Measurements from ENCODE around the gene TIFAB. TPM values are rescaled to one million over a fixed set of nuclear protein-coding genes. Genes with fewer than 3 reads are reported as not detected.

Gene TIFAB
- total and polyA plus RNA-seq, 4 donors = 0.24 TPM; not detected in 3

GRCh38 chr5:135484674-135485086 is 32.5 kb upstream of the TIFAB start:
- Histone ChIP-seq H3K27ac (ENCODE audit: low read depth in 1 of 2, low read length in 2 of 2) (no peak overlapping the region), H3K4me3 (ENCODE audit: low read length in 2 of 2) (no peak overlapping the region), H3K4me1 (ENCODE audit: control insufficient read depth in 1 of 2, insufficient read depth in 2 of 2, low read length in 2 of 2) (no peaks in the 10 kb centered on the region), H3K27me3 (ENCODE audit: control insufficient read depth in 1 of 2, insufficient read depth in 2 of 2, low read length in 1 of 2) (no peaks in the 10 kb centered on the region), H3K9me3 (ENCODE audit: control insufficient read depth, low read length) (no peaks in the 10 kb centered on the region), H3K36me3 (ENCODE audit: control insufficient read depth in 1 of 2, insufficient read depth in 2 of 2, low read length in 1 of 2) (no peaks in the 10 kb centered on the region)
- intact Hi-C loops (cut with DNase I) = no loop called here
- 84 to 86% methylated on average over 5 of the region's 5 CpGs for WGBS, 2 donors
- DNase-seq (peak in 1 of 2 donors; percentile 26), ATAC-seq (ENCODE audit: low FRiP score) (no peak)

GRCh38 chr5:135483254-135483653 is 31.1 kb upstream of the TIFAB start:
- Histone ChIP-seq H3K4me1 (ENCODE audit: control insufficient read depth in 1 of 2, insufficient read depth in 2 of 2, low read length in 2 of 2) (no peaks in the 10 kb centered on the region), H3K4me3 (ENCODE audit: low read length in 2 of 2) (no peak overlapping the region), H3K36me3 (ENCODE audit: control insufficient read depth in 1 of 2, insufficient read depth in 2 of 2, low read length in 1 of 2) (no peaks in the 10 kb centered on the region), H3K27ac (ENCODE audit: low read depth in 1 of 2, low read length in 2 of 2) (no peak overlapping the region), H3K9me3 (ENCODE audit: control insufficient read depth, low read length) (no peaks in the 10 kb centered on the region), H3K27me3 (ENCODE audit: control insufficient read depth in 1 of 2, insufficient read depth in 2 of 2, low read length in 1 of 2) (no peaks in the 10 kb centered on the region)
- DNase-seq (peak in 1 of 2 donors; percentile 1), ATAC-seq (ENCODE audit: low FRiP score) (no peak)
- WGBS, 2 donors = 95 to 97% methylated on average over 1 of the region's 1 CpG
- intact Hi-C loops (cut with DNase I) = no loop called here

DNA sequence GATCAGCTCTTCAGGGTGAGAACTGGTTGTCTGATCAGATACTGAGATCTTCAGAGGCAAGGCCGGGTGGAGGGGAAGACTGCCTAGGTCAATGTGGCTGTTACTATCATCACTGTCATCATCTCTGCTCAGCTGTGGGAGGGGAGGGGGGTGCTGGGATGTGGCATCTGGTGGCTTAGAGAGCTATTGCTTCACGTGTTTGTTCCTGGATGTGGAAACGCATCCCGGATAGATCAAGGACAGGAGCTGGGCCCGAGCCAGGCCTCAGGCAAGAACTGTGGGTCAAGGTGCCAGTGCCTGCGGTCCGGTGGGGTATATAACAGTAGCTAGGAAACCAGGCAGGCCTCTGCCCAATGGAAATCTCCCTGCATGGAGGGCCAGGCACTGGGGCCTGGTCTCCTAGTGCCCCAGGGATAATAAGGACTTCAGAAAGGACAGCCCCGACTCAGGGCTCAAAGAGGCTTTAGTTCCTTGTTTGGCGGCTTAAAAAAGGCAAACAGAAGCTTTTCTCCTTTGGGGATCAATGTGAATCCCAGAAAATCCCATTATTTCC is 30.3 kb upstream of the TIFAB start:
- DNase-seq (peak in 1 of 2 donors; percentile 38), ATAC-seq (ENCODE audit: low FRiP score) (no peak)
- Histone ChIP-seq H3K4me1 (ENCODE audit: control insufficient read depth in 1 of 2, insufficient read depth in 2 of 2, low read length in 2 of 2) (no peaks in the 10 kb centered on the region), H3K4me3 (ENCODE audit: low read length in 2 of 2) (no peak overlapping the region), H3K27me3 (ENCODE audit: control insufficient read depth in 1 of 2, insufficient read depth in 2 of 2, low read length in 1 of 2) (no peaks in the 10 kb centered on the region), H3K36me3 (ENCODE audit: control insufficient read depth in 1 of 2, insufficient read depth in 2 of 2, low read length in 1 of 2) (no peaks in the 10 kb centered on the region), H3K9me3 (ENCODE audit: control insufficient read depth, low read length) (no peaks in the 10 kb centered on the region), H3K27ac (ENCODE audit: low read depth in 1 of 2, low read length in 2 of 2) (no peak overlapping the region)
- intact Hi-C loops (cut with DNase I) = no loop called here
- WGBS, 2 donors = 90 to 91% methylated on average over 9 of the region's 9 CpGs

DNA sequence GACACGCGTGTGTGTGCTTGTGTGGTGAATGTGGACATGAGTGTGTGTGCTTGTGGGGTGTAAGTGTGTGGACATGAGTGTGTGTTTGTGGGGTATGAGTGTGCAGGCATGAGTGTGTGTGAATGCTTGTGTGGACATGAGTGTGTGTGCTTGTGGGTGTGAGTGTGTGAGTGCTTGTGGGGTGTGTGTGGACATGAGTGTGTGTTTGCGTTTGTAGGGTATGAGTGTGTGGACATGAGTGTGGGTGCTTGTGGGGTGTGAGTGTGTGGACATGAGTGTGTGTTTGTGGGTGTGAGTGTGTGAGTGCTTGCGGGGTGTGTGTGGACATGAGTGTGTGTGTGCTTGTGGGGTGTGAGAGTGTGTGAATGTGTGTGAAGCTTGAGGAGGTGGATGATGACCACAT is 29.8 kb upstream of the TIFAB start:
- no peak overlapping the region for H3K27ac ChIP-seq (ENCODE audit: low read depth in 1 of 2, low read length in 2 of 2)
- intact Hi-C loops (cut with DNase I) = no loop called here
- DNase-seq (peak in 1 of 2 donors; percentile 9), ATAC-seq (ENCODE audit: low FRiP score) (no peak)
- H3K9me3 ChIP-seq (ENCODE audit: control insufficient read depth, low read length) = no peaks in the 10 kb centered on the region
- WGBS, 2 donors = 97 to 100% methylated on average over 4 of the region's 4 CpGs
- H3K36me3 ChIP-seq (ENCODE audit: control insufficient read depth in 1 of 2, insufficient read depth in 2 of 2, low read length in 1 of 2) = no peaks in the 10 kb centered on the region
- H3K27me3 ChIP-seq (ENCODE audit: control insufficient read depth in 1 of 2, insufficient read depth in 2 of 2, low read length in 1 of 2) = no peaks in the 10 kb centered on the region
- no peak overlapping the region for H3K4me3 ChIP-seq (ENCODE audit: low read length in 2 of 2)
- no peaks in the 10 kb centered on the region for H3K4me1 ChIP-seq (ENCODE audit: control insufficient read depth in 1 of 2, insufficient read depth in 2 of 2, low read length in 2 of 2)

DNA sequence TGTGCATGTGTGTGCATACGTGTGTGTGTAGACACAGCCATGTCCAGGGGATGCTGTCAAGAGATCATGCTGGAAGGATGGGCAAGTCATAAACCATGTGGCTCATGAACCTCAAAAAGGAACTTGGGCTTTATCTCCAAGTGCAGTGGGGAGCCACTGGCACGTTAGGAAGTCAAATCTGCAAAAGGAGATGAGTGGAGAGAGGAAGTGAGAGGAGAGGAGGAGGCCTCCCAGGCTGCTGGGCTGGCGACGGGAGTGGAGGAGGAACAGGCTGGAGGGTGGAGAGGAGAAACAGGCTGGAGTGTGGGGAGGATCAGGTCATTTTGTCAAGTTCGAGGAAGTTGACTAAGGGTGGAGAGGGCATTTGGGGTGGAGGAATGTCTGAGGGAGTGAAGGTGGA is 29.2 kb upstream of the TIFAB start:
- H3K4me3 ChIP-seq (ENCODE audit: low read length in 2 of 2) = no peak overlapping the region
- H3K27ac ChIP-seq (ENCODE audit: low read depth in 1 of 2, low read length in 2 of 2) = no peak overlapping the region
- peak; percentile 14 to 67 for DNase-seq
- 60 to 75% methylated on average over 5 of the region's 5 CpGs for WGBS, 2 donors
- intact Hi-C loops (cut with DNase I) = no loop called here
- ATAC-seq (ENCODE audit: low FRiP score) = no peak
- H3K4me1 ChIP-seq (ENCODE audit: control insufficient read depth in 1 of 2, insufficient read depth in 2 of 2, low read length in 2 of 2) = no peaks in the 10 kb centered on the region
- no peaks in the 10 kb centered on the region for H3K36me3 ChIP-seq (ENCODE audit: control insufficient read depth in 1 of 2, insufficient read depth in 2 of 2, low read length in 1 of 2)
- H3K9me3 ChIP-seq (ENCODE audit: control insufficient read depth, low read length) = no peaks in the 10 kb centered on the region
- H3K27me3 ChIP-seq (ENCODE audit: control insufficient read depth in 1 of 2, insufficient read depth in 2 of 2, low read length in 1 of 2) = no peaks in the 10 kb centered on the region

- ATAC-seq (ENCODE audit: low FRiP score) = no peak
- intact Hi-C loops (cut with DNase I) = no loop called here
- Histone ChIP-seq H3K27ac (ENCODE audit: low read depth in 1 of 2, low read length in 2 of 2) (no peak overlapping the region), H3K27me3 (ENCODE audit: control insufficient read depth in 1 of 2, insufficient read depth in 2 of 2, low read length in 1 of 2) (no peaks in the 10 kb centered on the region), H3K4me1 (ENCODE audit: control insufficient read depth in 1 of 2, insufficient read depth in 2 of 2, low read length in 2 of 2) (no peaks in the 10 kb centered on the region), H3K9me3 (ENCODE audit: control insufficient read depth, low read length) (no peaks in the 10 kb centered on the region), H3K36me3 (ENCODE audit: control insufficient read depth in 1 of 2, insufficient read depth in 2 of 2, low read length in 1 of 2) (no peaks in the 10 kb centered on the region), H3K4me3 (ENCODE audit: low read length in 2 of 2) (no peak overlapping the region)
- DNase-seq = peak in 1 of 2 donors; percentile 2
- 74 to 83% methylated on average over 5 of the region's 5 CpGs for WGBS, 2 donors
Measured at GRCh38 chr5:135480511-135480910, 28.4 kb upstream of the TIFAB start.

DNA sequence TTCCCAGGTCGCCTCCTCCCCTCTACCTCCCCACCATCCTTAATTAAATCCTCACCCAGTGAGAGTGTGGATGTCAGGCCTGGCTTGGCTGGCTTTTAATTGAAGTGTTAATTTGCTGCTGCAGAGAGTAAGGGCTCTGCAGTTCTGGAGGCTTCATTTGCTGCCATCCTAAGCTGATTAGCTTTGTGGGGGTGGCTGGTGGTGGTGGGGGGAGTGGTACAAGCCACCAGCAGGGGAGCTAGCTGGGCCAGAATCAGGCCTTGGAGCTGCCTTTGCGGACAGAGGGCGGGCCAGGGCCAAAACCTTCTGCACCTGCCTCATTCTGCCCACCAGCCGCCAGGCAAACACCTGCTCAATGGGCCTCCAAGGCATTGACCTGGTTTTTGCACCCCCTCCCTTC is 26.8 kb upstream of the TIFAB start:
- no peak overlapping the region for H3K4me3 ChIP-seq (ENCODE audit: low read length in 2 of 2)
- DNase-seq = peak in 1 of 2 donors; percentile 45
- intact Hi-C loops (cut with DNase I) = no loop called here
- H3K27me3 ChIP-seq (ENCODE audit: control insufficient read depth in 1 of 2, insufficient read depth in 2 of 2, low read length in 1 of 2) = no peaks in the 10 kb centered on the region
- no peaks in the 10 kb centered on the region for H3K36me3 ChIP-seq (ENCODE audit: control insufficient read depth in 1 of 2, insufficient read depth in 2 of 2, low read length in 1 of 2)
- no peaks in the 10 kb centered on the region for H3K9me3 ChIP-seq (ENCODE audit: control insufficient read depth, low read length)
- no peaks in the 10 kb centered on the region for H3K4me1 ChIP-seq (ENCODE audit: control insufficient read depth in 1 of 2, insufficient read depth in 2 of 2, low read length in 2 of 2)
- ATAC-seq (ENCODE audit: low FRiP score) = no peak
- 80 to 95% methylated on average over 4 of the region's 4 CpGs for WGBS, 2 donors
- no peak overlapping the region for H3K27ac ChIP-seq (ENCODE audit: low read depth in 1 of 2, low read length in 2 of 2)

DNA sequence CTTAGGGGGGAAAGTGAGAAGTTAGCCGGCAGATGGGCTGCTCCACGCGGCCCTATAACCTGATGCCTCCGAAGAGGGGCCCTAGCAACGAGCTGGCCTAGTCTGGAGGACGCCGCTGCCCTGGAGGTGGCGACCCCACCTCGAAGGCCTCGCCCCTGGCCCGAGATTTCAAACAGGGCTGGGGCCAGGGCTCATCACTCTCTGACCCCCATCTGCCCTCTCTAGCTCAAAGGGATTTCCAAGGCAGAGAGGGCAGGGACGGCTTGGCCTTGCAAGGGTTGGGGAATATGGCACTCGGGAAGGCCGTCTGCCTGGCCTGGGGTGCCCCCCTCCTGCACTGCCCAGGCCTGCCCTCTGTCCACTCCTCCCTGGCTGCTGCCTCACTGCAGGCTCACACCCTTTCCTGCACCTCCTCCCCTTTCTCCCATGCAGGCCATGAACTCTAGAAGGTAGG is 25.5 kb upstream of the TIFAB start:
- H3K27me3 ChIP-seq (ENCODE audit: control insufficient read depth in 1 of 2, insufficient read depth in 2 of 2, low read length in 1 of 2) = no peaks in the 10 kb centered on the region
- 44 to 51% methylated on average over 14 of the region's 14 CpGs for WGBS, 2 donors
- ATAC-seq (ENCODE audit: low FRiP score) = no peak

More for the DNA sequence above, 25.5 kb upstream of the TIFAB start:
- H3K4me1 ChIP-seq (ENCODE audit: control insufficient read depth in 1 of 2, insufficient read depth in 2 of 2, low read length in 2 of 2) = no peaks in the 10 kb centered on the region
- H3K4me3 ChIP-seq (ENCODE audit: low read length in 2 of 2) = no peak overlapping the region
- H3K36me3 ChIP-seq (ENCODE audit: control insufficient read depth in 1 of 2, insufficient read depth in 2 of 2, low read length in 1 of 2) = no peaks in the 10 kb centered on the region
- intact Hi-C loops (cut with DNase I) = no loop called here
- no peaks in the 10 kb centered on the region for H3K9me3 ChIP-seq (ENCODE audit: control insufficient read depth, low read length)
- no peak overlapping the region for H3K27ac ChIP-seq (ENCODE audit: low read depth in 1 of 2, low read length in 2 of 2)
- DNase-seq = peak in 1 of 2 donors; percentile 34

All from aorta (tissue), 5 donors.